K562 (cell line): Measurements from ENCODE around the gene CSNK1G2. TPM values are rescaled to one million over a fixed set of nuclear protein-coding genes. Genes with fewer than 3 reads are reported as not detected.
A peak's percentile ranks its signal among the peaks of the same experiment; 100 is the strongest.

Experiments used
- ATAC-seq: fragments of 200-7000 bp; cut with Tn5 transposase; 3 replicates; pipeline ENCODE4 v1.9.1; 2020; ENCODE audit warnings: moderate library complexity
- BruUV-seq: library from RNA; stranded (reverse); fragments of 400-500 nt; replicated peaks from 2 replicates; lab custom pipeline; 2021; lab: Mats Ljungman, UMichigan
- CTCF ChIA-PET: fragments of 300-600 bp; formaldehyde crosslinking; extraction: SDS; loops from one replicate; lab custom pipeline; 2021; ENCODE audit warnings: low intra/inter-chr PET ratio; lab: Yijun Ruan, JAX
- POLR2A ChIA-PET: fragments of 300-600, 350-650 bp; sonication (Branson Sonifier 250); formaldehyde crosslinking; extraction: SDS; loops from one replicate; lab custom pipeline; 2021; ENCODE audit warnings: antibody characterized with exemption, inconsistent platforms; lab: Yijun Ruan, JAX
- DNase-seq, 4 experiments: peaks; one replicate each; pipeline versions ENCODE4 v3.0.0 to v3.0.0-alpha.2; 2011 to 2018; ENCODE audit warnings: low spot score in 3 of 4, mixed read lengths in 3 of 4; ENCODE audit errors: extremely low read depth in 1 of 4
- FAIRE-seq: peaks from 2 replicates; lab custom pipeline; 2011; peaks lifted over from hg19 to GRCh38; lab: Jason Lieb, UNC
- H2AFZ ChIP-seq: 2 replicates; pipeline ENCODE4 v1.6.0; 2011; ENCODE audit warnings: low read depth, low read length, control low read depth, inconsistent platforms
- H3K27ac ChIP-seq: fragments of 200-600 bp; 3 replicates; pipeline ENCODE4 v1.8.0; 2011; ENCODE audit warnings: low read depth, mild to moderate bottlenecking, control low read depth, inconsistent platforms, low read length, moderate library complexity, mixed read lengths; ENCODE audit errors: extremely low read depth
- H3K27me3 ChIP-seq, 2 experiments: fragments of 300-600 bp in 1 of 2; 2 replicates in 1 of 2; 3 replicates in 1 of 2; pipeline versions ENCODE4 v1.6.0 to v1.8.0; 2011; ENCODE audit warnings: inconsistent platforms in 2 of 2, low read length in 2 of 2, mild to moderate bottlenecking in 1 of 2, mixed read lengths in 1 of 2, moderate library complexity in 1 of 2; ENCODE audit not compliant: control insufficient read depth in 2 of 2, insufficient read depth in 2 of 2
- H3K36me3 ChIP-seq: fragments of 300-600 bp; 3 replicates; pipeline ENCODE4 v1.8.0; 2011; ENCODE audit warnings: mild to moderate bottlenecking, low read length, inconsistent platforms; ENCODE audit not compliant: control insufficient read depth, insufficient read depth
- H3K4me1 ChIP-seq, 2 experiments: fragments of 200-600 bp in 1 of 2; replicated peaks in 1 of 2; 2 replicates in 1 of 2; 3 replicates in 1 of 2; pipeline versions ENCODE4 v1.5.1 to v1.8.0; 2011; ENCODE audit warnings: inconsistent platforms in 2 of 2, low read length in 2 of 2, mild to moderate bottlenecking in 1 of 2, mixed read lengths in 1 of 2, moderate library complexity in 1 of 2; ENCODE audit not compliant: control insufficient read depth in 2 of 2, insufficient read depth in 2 of 2
- H3K4me2 ChIP-seq: 2 replicates; pipeline ENCODE4 v1.6.1; 2011; ENCODE audit warnings: low read length, control low read depth, inconsistent platforms, mixed read lengths; ENCODE audit not compliant: insufficient read depth
- H3K4me3 ChIP-seq: fragments of 200-600 bp; sonication (generic), shearing (Covaris generic); 2 replicates; pipeline ENCODE4 v1.5.1; 2016; ENCODE audit warnings: control low read depth, inconsistent platforms
- H3K79me2 ChIP-seq: fragments of 200-600 bp; 3 replicates; pipeline ENCODE4 v1.8.0; 2011; ENCODE audit warnings: low read length, inconsistent platforms; ENCODE audit not compliant: control insufficient read depth, insufficient read depth
- H3K9ac ChIP-seq, 2 experiments: 2 replicates each; pipeline versions ENCODE4 v1.6.0 to v1.6.1; 2011; ENCODE audit warnings: low read depth in 2 of 2, low read length in 2 of 2, control low read depth in 1 of 2, inconsistent platforms in 1 of 2, mild to moderate bottlenecking in 1 of 2, mixed read lengths in 1 of 2; ENCODE audit not compliant: insufficient read depth in 1 of 2
- H3K9me1 ChIP-seq: one replicate; pipeline ENCODE4 v1.6.0; 2011; ENCODE audit warnings: inconsistent platforms, mild to moderate bottlenecking, low read length, moderate library complexity; ENCODE audit not compliant: control insufficient read depth, insufficient read depth
- H3K9me3 ChIP-seq: replicated peaks from 2 replicates; pipeline ENCODE4 v1.5.1; 2011; ENCODE audit warnings: low read depth, low read length, inconsistent platforms; ENCODE audit not compliant: control insufficient read depth, insufficient read depth
- H4K20me1 ChIP-seq: replicated peaks from 2 replicates; pipeline ENCODE4 v1.6.1; 2011; ENCODE audit warnings: low read length, inconsistent platforms, mixed read lengths; ENCODE audit not compliant: control insufficient read depth, insufficient read depth
- CLOCK ChIP-seq: fragments of 250-450 bp; sonication (Bioruptor Pico); IDR thresholded peaks from 2 replicates; pipeline ENCODE4 v1.4.0; 2020; ENCODE audit warnings: mild to moderate bottlenecking, moderate library complexity, borderline replicate concordance
- CTBP1 ChIP-seq: fragments of 450-650 bp; IDR thresholded peaks from 2 replicates; pipeline ENCODE4 v1.6.1; 2016; ENCODE audit warnings: borderline replicate concordance
- HES1 ChIP-seq: fragments of 450-650 bp; IDR thresholded peaks from 2 replicates; pipeline ENCODE4 v1.6.1; 2016; ENCODE audit warnings: low read depth, mild to moderate bottlenecking, moderate library complexity
- KLF10 ChIP-seq: fragments of 250-450 bp; sonication (Bioruptor Pico); IDR thresholded peaks from 2 replicates; pipeline ENCODE4 v1.6.1; 2021; ENCODE audit warnings: matching md5 sums
- POLR2AphosphoS5 ChIP-seq: IDR thresholded peaks from 2 replicates; pipeline ENCODE4 v1.6.1; 2011; ENCODE audit warnings: mild to moderate bottlenecking, low read depth, low read length, moderate library complexity; ENCODE audit not compliant: control insufficient read depth, insufficient read depth
- RBM22 ChIP-seq: fragments of 200-400 bp; formaldehyde crosslinking; IDR thresholded peaks from 2 replicates; pipeline ENCODE4 v1.6.1; 2018; ENCODE audit warnings: low read length, low read depth; ENCODE audit not compliant: poor library complexity, severe bottlenecking
- RBM34 ChIP-seq: fragments of 200-400 bp; formaldehyde crosslinking; IDR thresholded peaks from 2 replicates; pipeline ENCODE4 v1.6.1; 2018; ENCODE audit warnings: low read length, borderline replicate concordance; ENCODE audit not compliant: insufficient read depth
- SFPQ ChIP-seq: fragments of 200-400 bp; formaldehyde crosslinking; IDR thresholded peaks from 2 replicates; pipeline ENCODE4 v1.6.1; 2017; ENCODE audit warnings: mild to moderate bottlenecking, low read depth, low read length, moderate library complexity
- SNAPC5 ChIP-seq: fragments of 250-450 bp; sonication (Bioruptor Pico); IDR thresholded peaks from 2 replicates; pipeline ENCODE4 v1.8.0; 2021; ENCODE audit warnings: moderate library complexity, mild to moderate bottlenecking, inconsistent platforms
- SNIP1 ChIP-seq: fragments of 450-650 bp; IDR thresholded peaks from 2 replicates; pipeline ENCODE4 v1.7.1; 2017; ENCODE audit warnings: low read depth, mild to moderate bottlenecking
- ZBTB2 ChIP-seq: fragments of 450-650 bp; IDR thresholded peaks from 2 replicates; pipeline ENCODE4 v1.6.1; 2016; ENCODE audit warnings: antibody characterized with exemption
- ZNF124 ChIP-seq: sonication (generic); formaldehyde crosslinking; IDR thresholded peaks from 2 replicates; pipeline ENCODE4 v1.8.1; 2022; ENCODE audit warnings: missing genetic modification reagents
- ZNF197 ChIP-seq: fragments of 200-800 bp; sonication (Bioruptor generic); IDR thresholded peaks from 2 replicates; pipeline ENCODE4 v1.6.1; 2016; ENCODE audit warnings: low read depth, missing genetic modification characterization, missing compliant biosample characterization
- ZNF3 ChIP-seq: fragments of 250-450 bp; sonication (Bioruptor Pico); IDR thresholded peaks from 2 replicates; pipeline ENCODE4 v1.5.0; 2021; ENCODE audit warnings: mild to moderate bottlenecking, moderate library complexity
- ZNF778 ChIP-seq: fragments of 450-650 bp; formaldehyde crosslinking; IDR thresholded peaks from 2 replicates; pipeline ENCODE4 v1.4.0; 2020; ENCODE audit warnings: mild to moderate bottlenecking, moderate library complexity
- ZNF79 ChIP-seq: fragments of 250-450 bp; sonication (Bioruptor Pico); IDR thresholded peaks from 2 replicates; pipeline ENCODE4 v1.4.0; 2020; ENCODE audit warnings: low read depth, mild to moderate bottlenecking, moderate library complexity
- WGBS: fragments of 100-300 bp; shearing (Covaris generic); methylation state at CpG from one replicate; pipeline ENCODE4 v1.1.6; 2016; ENCODE audit warnings: low coverage, mixed read lengths; ENCODE audit not compliant: insufficient coverage; ENCODE audit errors: missing lambda C conversion rate; 5-methylcytosine and 5-hydroxymethylcytosine counted together
- in situ Hi-C: fragments of 300-500 bp; cut with MboI; formaldehyde crosslinking; loops from 4 replicates; pipeline ENCODE4 v1.15.0; 2018; ENCODE audit warnings: inconsistent platforms, mixed read lengths
- intact Hi-C: fragments of 100-400 bp; cut with micrococcal nuclease; formaldehyde crosslinking; loops from 2 replicates; pipeline ENCODE4 v1.14.2; 2022
- polyA plus RNA-seq, 8 experiments: library from polyadenylated mRNA; depleted of rRNA in 4 of 8; stranded (reverse) in 5 of 8; unstranded in 3 of 8; fragments of >200 nt; fragmentation: Nextera tagmentation in 2 of 8; fragmentation: Illumina TruSeq in 1 of 8; extraction: Ambion mirVana in 2 of 8; extraction: Trizol in 1 of 8; gene quantifications; 2 replicates each; pipeline versions ENCODE4 v1.2.1 to v1.2.3, GENCODE V29; 2011 to 2014; ENCODE audit warnings: inconsistent platforms in 1 of 8, missing spikeins in 1 of 8
- total RNA-seq, 7 experiments: library from RNA; depleted of rRNA in 6 of 7; stranded (reverse); fragments of >200 nt in 6 of 7; fragmentation: Illumina TruSeq in 2 of 7; extraction: Trizol in 2 of 7; gene quantifications; 2 replicates each; pipeline versions ENCODE4 v1.2.1 to v1.2.3, GENCODE V29; 2011 to 2021; ENCODE audit warnings: low replicate concordance in 1 of 7

The CSNK1G2 gene
- total and polyA plus RNA-seq, 9 of the 15 experiments (the other 6 are each of a cell fraction or from before 2014, with no cell fraction given) = 0.48 to 119 (median 49.5) TPM

- H3K9ac ChIP-seq = peak overlapping the region in 1 of 2 experiments; percentile 66; a peak in 1 of 4 replicates
- BruUV-seq = no TSS peak
- H2AFZ ChIP-seq = no peak overlapping the region
- ChIA-PET CTCF (no interaction called here), POLR2A (interaction anchor here (0.6 kb wide), 1 partner anchor 38 kb away, joined by 4 read pairs; no protein-coding TSS in a partner anchor)
- H3K9me1 ChIP-seq = no peaks in the 10 kb centered on the region
- H3K27ac ChIP-seq = no peak overlapping the region
- H3K36me3 ChIP-seq = peaks cover 71% of the 10 kb centered on the region; the same call in 2 of the 3 replicates
- 100% methylated on average over 10 of the region's 20 CpGs for WGBS
- in situ Hi-C loops (no loop called here), intact Hi-C loops (no loop called here)
- H3K4me1 ChIP-seq = peaks cover 4 to 65% of the 10 kb centered on the region in 2 experiments; a peak in 4 of 5 replicates
- H3K79me2 ChIP-seq = peaks cover 56% of the 10 kb centered on the region
- no peak overlapping the region for H3K4me2 ChIP-seq
- TF ChIP-seq ZNF3 (CRISPR knock-in tag) (no peak), ZNF124 (no peak), SFPQ (no peak), RBM34 (no peak), SNAPC5 (CRISPR knock-in tag) (no peak), KLF10 (CRISPR knock-in tag) (no peak), SNIP1 (no peak), ZNF778 (CRISPR knock-in tag) (no peak), POLR2AphosphoS5 (no peak), RBM22 (no peak), ZBTB2 (no peak), HES1 (no peak), ZNF197 (CRISPR knock-in tag) (no peak), ZNF79 (CRISPR knock-in tag) (no peak), CTBP1 (no peak), CLOCK (CRISPR knock-in tag) (no peak)
- no peaks in the 10 kb centered on the region for H3K27me3 ChIP-seq
- DNase-seq (no peak), ATAC-seq (no peak), FAIRE-seq (no peak)
- no peaks in the 10 kb centered on the region for H3K9me3 ChIP-seq
- 0 out of 2 replicates have a peak, but pooled peaks cover 18% of the 10 kb centered on the region for H4K20me1 ChIP-seq
- no peak overlapping the region for H3K4me3 ChIP-seq
These were observed 34.1 kb downstream of the CSNK1G2 start for GRCh38 chr19:1975162-1975480.
